Fibroblast of skin of right quadriceps (primary cell): Measurements from ENCODE around the gene SYCE1.

Experiments
- DNase-seq: peaks from one replicate; pipeline ENCODE4 v3.0.0-alpha.2; 2013

The SYCE1 gene

DNA sequence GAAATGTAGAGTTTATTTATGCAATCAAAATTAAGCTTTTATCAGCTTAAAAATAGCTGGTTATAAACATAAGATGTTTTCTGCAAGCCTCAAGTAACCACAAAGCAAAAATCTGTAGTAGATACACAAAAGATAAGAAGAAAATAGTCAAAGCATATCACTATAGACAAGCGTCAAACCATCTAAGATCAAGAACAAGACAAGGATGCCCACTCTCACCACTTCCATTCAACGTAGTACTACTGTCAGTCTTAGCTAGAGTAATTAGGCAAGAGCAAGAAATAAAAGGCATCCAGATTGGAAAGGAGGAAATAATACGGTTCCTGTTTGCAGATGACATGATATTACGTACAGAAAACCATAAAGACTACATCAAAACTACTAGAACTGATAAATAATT is 55.7 kb downstream of the SYCE1 start:
- no peak for DNase-seq
